HG03571 (cell line): ENCODE data around the gene CDK9.
"Not testable (repeated sequence)": the region's sequence is repeated elsewhere in the genome, so short reads cannot be mapped to it uniquely, and the experiment has no call there.

Experiments used
- ATAC-seq: cut with Tn5 transposase; IDR thresholded peaks from one replicate; pipeline ENCODE4 v1.9.1; 2021; ENCODE audit not compliant: unreplicated experiment

The CDK9 gene

GRCh38 chr9:127817881-127818434, 32.1 kb downstream of the CDK9 start:
- no peak for ATAC-seq

GRCh38 chr9:127818574-127818973, 32.7 kb downstream of the CDK9 start:
- no peak for ATAC-seq

- no peak for ATAC-seq
Observed at GRCh38 chr9:127822108-127822507, 36.3 kb downstream of the CDK9 start.

- ATAC-seq: no peak
Observed at GRCh38 chr9:127825319-127826051, 39.7 kb downstream of the CDK9 start.

GRCh38 chr9:127826253-127826913, 40.5 kb downstream of the CDK9 start:
- no peak for ATAC-seq

GRCh38 chr9:127828262-127829031, 42.6 kb downstream of the CDK9 start:
- no peak for ATAC-seq

GRCh38 chr9:127829205-127829906, 43.5 kb downstream of the CDK9 start:
- no peak for ATAC-seq

- ATAC-seq: no peak
Observed at GRCh38 chr9:127832248-127832647, 46.4 kb downstream of the CDK9 start.

- ATAC-seq: no peak
Observed at GRCh38 chr9:127833555-127833954, 47.7 kb downstream of the CDK9 start.

GRCh38 chr9:127835991-127836516, 50.2 kb downstream of the CDK9 start:
- ATAC-seq: no peak

GRCh38 chr9:127836561-127836960, 50.7 kb downstream of the CDK9 start:
- ATAC-seq: not testable (repeated sequence)

GRCh38 chr9:127837346-127837745, 51.5 kb downstream of the CDK9 start:
- no peak for ATAC-seq

GRCh38 chr9:127838375-127839078, 52.7 kb downstream of the CDK9 start:
- ATAC-seq: no peak
